Measurements from ENCODE around the gene MPP7.

- TF ChIP-seq, protein P1, sequence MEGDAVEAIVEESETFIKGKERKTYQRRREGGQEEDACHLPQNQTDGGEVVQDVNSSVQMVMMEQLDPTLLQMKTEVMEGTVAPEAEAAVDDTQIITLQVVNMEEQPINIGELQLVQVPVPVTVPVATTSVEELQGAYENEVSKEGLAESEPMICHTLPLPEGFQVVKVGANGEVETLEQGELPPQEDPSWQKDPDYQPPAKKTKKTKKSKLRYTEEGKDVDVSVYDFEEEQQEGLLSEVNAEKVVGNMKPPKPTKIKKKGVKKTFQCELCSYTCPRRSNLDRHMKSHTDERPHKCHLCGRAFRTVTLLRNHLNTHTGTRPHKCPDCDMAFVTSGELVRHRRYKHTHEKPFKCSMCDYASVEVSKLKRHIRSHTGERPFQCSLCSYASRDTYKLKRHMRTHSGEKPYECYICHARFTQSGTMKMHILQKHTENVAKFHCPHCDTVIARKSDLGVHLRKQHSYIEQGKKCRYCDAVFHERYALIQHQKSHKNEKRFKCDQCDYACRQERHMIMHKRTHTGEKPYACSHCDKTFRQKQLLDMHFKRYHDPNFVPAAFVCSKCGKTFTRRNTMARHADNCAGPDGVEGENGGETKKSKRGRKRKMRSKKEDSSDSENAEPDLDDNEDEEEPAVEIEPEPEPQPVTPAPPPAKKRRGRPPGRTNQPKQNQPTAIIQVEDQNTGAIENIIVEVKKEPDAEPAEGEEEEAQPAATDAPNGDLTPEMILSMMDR (IDR thresholded peaks at IDR 0.05), result no peak
- TF ChIP-seq POLR2A (IDR thresholded peaks at IDR 0.05), result no peak
- no peak for TF ChIP-seq EP300 (IDR thresholded peaks at IDR 0.05)
Observed at GRCh38 chr10:28320799-28321198, 17.9 kb upstream of the MPP7 start.
